Astrocyte of the hippocampus (primary cell): ENCODE measurements around the gene GSG1.
A peak's percentile ranks its signal among the peaks of the same experiment; 100 is the strongest.
"Not testable (repeated sequence)": the region's sequence is repeated elsewhere in the genome, so short reads cannot be mapped to it uniquely, and the experiment has no call there.

Source experiments
- DNase-seq: peaks from one replicate; pipeline ENCODE4 v3.0.0; 2011; ENCODE audit warnings: low read depth, low spot score

GSG1 gene

GRCh38 chr12:13093191-13093847 lies 10.1 kb downstream of the GSG1 start:
- DNase-seq = peak; percentile 42

- DNase-seq = no peak
Observed at GRCh38 chr12:13091832-13092231, 11.6 kb downstream of the GSG1 start.

- no peak for DNase-seq
Observed at GRCh38 chr12:13090054-13090453, 13.4 kb downstream of the GSG1 start.

GRCh38 chr12:13088496-13088895 lies 15.0 kb downstream of the GSG1 start:
- peak; percentile 43 for DNase-seq

GRCh38 chr12:13087766-13088165 lies 15.7 kb downstream of the GSG1 start:
- no peak for DNase-seq

GRCh38 chr12:13085968-13086686 lies 17.3 kb downstream of the GSG1 start:
- no peak for DNase-seq

GRCh38 chr12:13084898-13085640 lies 18.4 kb downstream of the GSG1 start:
- DNase-seq = no peak

GRCh38 chr12:13083638-13084037 lies 19.8 kb downstream of the GSG1 start:
- DNase-seq = not testable (repeated sequence)

- DNase-seq = no peak
Observed at GRCh38 chr12:13082861-13083260, 20.6 kb downstream of the GSG1 start.

- DNase-seq = no peak
Observed at GRCh38 chr12:13080266-13080665, 23.2 kb downstream of the GSG1 start.

- no peak for DNase-seq
Observed at GRCh38 chr12:13079440-13079906, 24.0 kb downstream of the GSG1 start.

- DNase-seq = no peak
Observed at GRCh38 chr12:13075786-13076570, 27.5 kb downstream of the GSG1 start.

GRCh38 chr12:13075118-13075480 lies 28.4 kb downstream of the GSG1 start:
- DNase-seq = no peak

- DNase-seq = peak; percentile 33
Observed at GRCh38 chr12:13074396-13075117, 28.9 kb downstream of the GSG1 start.

GRCh38 chr12:13073173-13073572 lies 30.3 kb downstream of the GSG1 start:
- no peak for DNase-seq

GRCh38 chr12:13071305-13072280 lies 31.9 kb downstream of the GSG1 start:
- DNase-seq = no peak

GRCh38 chr12:13069380-13069779 lies 34.1 kb downstream of the GSG1 start:
- DNase-seq = no peak

GRCh38 chr12:13067322-13067721 lies 36.1 kb downstream of the GSG1 start:
- no peak for DNase-seq

- DNase-seq = no peak
Observed at GRCh38 chr12:13066459-13066858, 37.0 kb downstream of the GSG1 start.

GRCh38 chr12:13066014-13066413 lies 37.5 kb downstream of the GSG1 start:
- DNase-seq = no peak
